IMR-90 (cell line): ENCODE results near the gene CPAMD8. TPM values are rescaled to one million over a fixed set of nuclear protein-coding genes. Genes with fewer than 3 reads are reported as not detected.
"Not testable (repeated sequence)": the region's sequence is repeated elsewhere in the genome, so short reads cannot be mapped to it uniquely, and the experiment has no call there.

Experiments
- ATAC-seq: fragments of 200-7000 bp; cut with Tn5 transposase; 2 replicates; pipeline ENCODE4 v1.9.1; 2020; ENCODE audit warnings: low read depth, mild to moderate bottlenecking, moderate library complexity
- BruUV-seq: library from RNA; stranded (reverse); fragments of 400-500 nt; replicated peaks from 2 replicates; lab custom pipeline; 2021; lab: Mats Ljungman, UMichigan
- CTCF ChIA-PET: fragments of 300-600 bp; formaldehyde crosslinking; extraction: SDS; loops from one replicate; lab custom pipeline; 2021; ENCODE audit warnings: antibody characterized with exemption; lab: Yijun Ruan, JAX
- POLR2A ChIA-PET: fragments of 300-600 bp; sonication (Branson Sonifier 250); formaldehyde crosslinking; loops from one replicate; lab custom pipeline; 2022; ENCODE audit warnings: antibody characterized with exemption; ENCODE audit not compliant: unreplicated experiment; lab: Charles Lee
- DNase-seq: peaks from one replicate; pipeline ENCODE4 v3.0.0; 2013
- H2AFZ ChIP-seq: replicated peaks from 2 replicates; pipeline ENCODE3; 2013; ENCODE audit warnings: low read length, mild to moderate bottlenecking; ENCODE audit not compliant: poor library complexity
- H2AK5ac ChIP-seq: 2 replicates; pipeline ENCODE4 v1.6.1; 2013; ENCODE audit warnings: low read depth, low read length, inconsistent platforms
- H2AK9ac ChIP-seq: replicated peaks from 2 replicates; pipeline ENCODE3; 2013; ENCODE audit warnings: mild to moderate bottlenecking, low read depth, low read length, moderate library complexity; ENCODE audit not compliant: poor library complexity
- H2BK120ac ChIP-seq: 2 replicates; pipeline ENCODE4 v1.6.1; 2013; ENCODE audit warnings: low read depth, low read length, inconsistent platforms
- H2BK15ac ChIP-seq: 3 replicates; pipeline ENCODE4 v1.6.1; 2013; ENCODE audit warnings: low read depth, low read length, inconsistent platforms
- H2BK20ac ChIP-seq: 2 replicates; pipeline ENCODE4 v1.6.1; 2013; ENCODE audit warnings: low read depth, mild to moderate bottlenecking, inconsistent platforms, low read length, moderate library complexity
- H2BK5ac ChIP-seq: 2 replicates; pipeline ENCODE4 v1.6.1; 2013; ENCODE audit warnings: mild to moderate bottlenecking, low read depth, low read length, inconsistent platforms; ENCODE audit not compliant: poor library complexity, severe bottlenecking
- H3K14ac ChIP-seq: replicated peaks from 2 replicates; pipeline ENCODE4 v1.6.1; 2013; ENCODE audit warnings: low read depth, low read length, inconsistent platforms
- H3K18ac ChIP-seq: 2 replicates; pipeline ENCODE4 v1.6.1; 2013; ENCODE audit warnings: low read depth, low read length, control low read depth
- H3K23ac ChIP-seq: 2 replicates; pipeline ENCODE4 v1.6.1; 2013; ENCODE audit warnings: low read depth, low read length, inconsistent platforms
- H3K27ac ChIP-seq: 2 replicates; pipeline ENCODE4 v1.5.1; 2013; ENCODE audit warnings: mild to moderate bottlenecking, control low read depth, low read length; ENCODE audit not compliant: insufficient read depth
- H3K27me3 ChIP-seq: 2 replicates; pipeline ENCODE4 v1.6.1; 2013; ENCODE audit warnings: low read length; ENCODE audit not compliant: control insufficient read depth, insufficient read depth
- H3K36me3 ChIP-seq: 2 replicates; pipeline ENCODE4 v1.6.1; 2013; ENCODE audit warnings: low read length, mixed read lengths; ENCODE audit not compliant: control insufficient read depth, insufficient read depth
- H3K4ac ChIP-seq: 2 replicates; pipeline ENCODE4 v1.6.1; 2013; ENCODE audit warnings: low read depth, low read length, inconsistent platforms
- H3K4me1 ChIP-seq: 2 replicates; pipeline ENCODE4 v1.6.1; 2013; ENCODE audit warnings: low read length, mixed read lengths; ENCODE audit not compliant: control insufficient read depth, insufficient read depth
- H3K4me2 ChIP-seq: 2 replicates; pipeline ENCODE4 v1.6.1; 2013; ENCODE audit warnings: low read depth, mild to moderate bottlenecking, control low read depth, low read length, moderate library complexity
- H3K4me3 ChIP-seq: 2 replicates; pipeline ENCODE4 v1.5.1; 2013; ENCODE audit warnings: low read depth, mild to moderate bottlenecking, control low read depth, low read length, moderate library complexity; ENCODE audit not compliant: insufficient read depth
- H3K56ac ChIP-seq: 2 replicates; pipeline ENCODE4 v1.6.1; 2013; ENCODE audit warnings: low read length, inconsistent platforms; ENCODE audit not compliant: insufficient read depth; ENCODE audit errors: extremely low read depth
- H3K79me1 ChIP-seq, 2 experiments: 2 replicates each; pipeline ENCODE4 v1.6.1; 2013; ENCODE audit warnings: low read length in 2 of 2, inconsistent platforms in 1 of 2, low read depth in 1 of 2
- H3K9ac ChIP-seq: 2 replicates; pipeline ENCODE4 v1.6.1; 2013; ENCODE audit warnings: low read depth, low read length, control low read depth
- H3K9me1 ChIP-seq: 2 replicates; pipeline ENCODE4 v1.6.1; 2013; ENCODE audit warnings: low read length, inconsistent platforms; ENCODE audit not compliant: insufficient read depth
- H3K9me3 ChIP-seq: 2 replicates; pipeline ENCODE4 v1.6.1; 2013; ENCODE audit warnings: low read length; ENCODE audit not compliant: control insufficient read depth, insufficient read depth
- H4K20me1 ChIP-seq: 2 replicates; pipeline ENCODE4 v1.6.1; 2013; ENCODE audit warnings: low read length, inconsistent platforms; ENCODE audit not compliant: insufficient read depth
- H4K5ac ChIP-seq: 2 replicates; pipeline ENCODE4 v1.6.1; 2013; ENCODE audit warnings: mild to moderate bottlenecking, low read depth, low read length, control low read depth
- H4K8ac ChIP-seq, 2 experiments: 2 replicates each; pipeline ENCODE4 v1.6.1; 2013; ENCODE audit warnings: low read depth in 2 of 2, low read length in 2 of 2, control low read depth in 1 of 2, inconsistent platforms in 1 of 2
- H4K91ac ChIP-seq: 2 replicates; pipeline ENCODE4 v1.6.1; 2013; ENCODE audit warnings: low read depth, low read length, inconsistent platforms; ENCODE audit not compliant: insufficient read depth
- dilution Hi-C: fragments of 300-500 bp; cut with HindIII; formaldehyde crosslinking; loops from one replicate; pipeline ENCODE4 v1.14.3; 2018; ENCODE audit warnings: low sequenced_read_pairs; ENCODE audit not compliant: unreplicated experiment
- in situ Hi-C: fragments of 300-500 bp; cut with MboI; formaldehyde crosslinking; loops from 3 replicates; pipeline ENCODE4 v1.14.3; 2019; ENCODE audit warnings: low sequenced_read_pairs, inconsistent platforms, mixed read lengths
- intact Hi-C: fragments of 100-400 bp; cut with micrococcal nuclease; formaldehyde crosslinking; loops from 2 replicates; pipeline ENCODE4 v1.10.0; 2022
- polyA plus RNA-seq, 3 experiments: library from polyadenylated mRNA; depleted of rRNA; stranded (reverse); fragments of >200 nt; gene quantifications; 2 replicates each; pipeline ENCODE4 v1.2.3, GENCODE V29; 2012; ENCODE audit warnings: low replicate concordance in 1 of 3
- total RNA-seq: library from RNA; depleted of rRNA; stranded (reverse); fragments of >200 nt; gene quantifications from 2 replicates; pipeline ENCODE4 v1.2.3, GENCODE V29; 2012

CPAMD8 gene
- total and polyA plus RNA-seq, 2 of the 4 experiments (the other 2 are of a cell fraction), result 0.36 to 0.79 TPM

DNA sequence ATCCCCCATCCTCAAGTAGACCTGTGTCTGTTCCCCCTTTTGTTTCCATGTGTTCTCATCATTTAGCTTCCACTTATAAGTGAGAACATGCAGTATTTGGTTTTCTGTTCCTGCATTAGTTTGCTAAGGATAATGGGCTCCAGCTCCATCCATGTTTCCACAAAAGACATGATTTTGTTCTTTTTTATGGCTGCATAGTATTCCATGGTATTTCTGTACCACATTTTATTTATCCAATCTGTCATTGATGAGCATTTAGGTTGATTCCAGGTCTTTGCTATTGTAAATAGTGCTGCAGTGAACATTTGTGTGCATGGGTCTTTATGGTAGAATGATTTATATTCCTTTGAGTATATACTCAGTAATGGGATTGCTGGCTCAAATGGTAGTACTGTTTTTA lies 68.3 kb downstream of the CPAMD8 start:
- H3K36me3 ChIP-seq, H4K91ac ChIP-seq, H4K5ac ChIP-seq, H3K23ac ChIP-seq, H3K27me3 ChIP-seq, H3K4me1 ChIP-seq, H3K79me1 ChIP-seq, H3K9ac ChIP-seq, H3K9me3 ChIP-seq, H2AK9ac ChIP-seq, CTCF ChIA-PET, H2BK5ac ChIP-seq, dilution Hi-C loops, in situ Hi-C loops, DNase-seq, H3K56ac ChIP-seq, H3K4me3 ChIP-seq, H2BK15ac ChIP-seq, H3K4me2 ChIP-seq, H3K14ac ChIP-seq, intact Hi-C loops, H2AFZ ChIP-seq, H3K27ac ChIP-seq, H2BK20ac ChIP-seq, POLR2A ChIA-PET, H3K18ac ChIP-seq, H3K4ac ChIP-seq, H2AK5ac ChIP-seq, BruUV-seq, H2BK120ac ChIP-seq, H4K20me1 ChIP-seq, H4K8ac ChIP-seq, ATAC-seq, H3K9me1 ChIP-seq: not testable (repeated sequence)
